Pancreas (tissue), 10 donors: ENCODE results near the gene PCDHGA9. TPM values are rescaled to one million over a fixed set of nuclear protein-coding genes. Genes with fewer than 3 reads are reported as not detected.
"Not testable (repeated sequence)": the region's sequence is repeated elsewhere in the genome, so short reads cannot be mapped to it uniquely, and the experiment has no call there.

ENCODE experiments used
- ATAC-seq, 4 donors: fragments of 200-7000 bp; cut with Tn5 transposase; one replicate each; pipeline versions ENCODE4 v1.8.0 to v1.9.1; 2020; ENCODE audit warnings: mild to moderate bottlenecking in 4 of 4, moderate library complexity in 4 of 4
- DNase-seq, 6 donors: peaks; one replicate each; pipeline ENCODE4 v3.0.0-alpha.2; 2020
- FAIRE-seq: peaks from 2 replicates; lab custom pipeline; 2012; peaks lifted over from hg19 to GRCh38; lab: Jason Lieb, UNC
- H3K27ac ChIP-seq, 4 donors: fragments of 200-600 bp; sonication (generic); 1 replicate in 3 of 4; 2 replicates in 1 of 4; pipeline versions ENCODE4 v1.5.0 to v1.8.0; 2020
- H3K27me3 ChIP-seq, 4 donors: fragments of 200-600 bp; one replicate each; pipeline ENCODE4 v1.8.0; 2021
- H3K36me3 ChIP-seq, 3 donors: fragments of 200-600 bp; sonication (generic) in 1 of 3; one replicate each; pipeline versions ENCODE4 v1.5.0 to v1.8.0; 2020 to 2021
- H3K4me1 ChIP-seq, 3 donors: fragments of 200-600 bp; one replicate each; pipeline ENCODE4 v1.8.0; 2021
- H3K4me3 ChIP-seq, 4 donors: fragments of 200-600 bp; sonication (generic) in 2 of 4; one replicate each; pipeline versions ENCODE4 v1.5.0 to v1.8.0; 2020 to 2021
- H3K9me3 ChIP-seq, 4 donors: fragments of 200-600 bp; one replicate each; pipeline ENCODE4 v1.8.0; 2021
- CTCF ChIP-seq, 4 donors: fragments of 200-600 bp; sonication (generic) in 3 of 4; IDR thresholded peaks; one replicate each; pipeline versions ENCODE4 v1.5.0 to v1.8.0; 2021; ENCODE audit warnings: antibody characterized with exemption in 4 of 4
- WGBS, 2 donors: extraction: QIAGEN DNeasy Blood & Tissue Kit; methylation state at CpG; one replicate each; pipeline ENCODE4 v1.1.7; 2013; 5-methylcytosine and 5-hydroxymethylcytosine counted together
- intact Hi-C, 3 donors: fragments of 100-400 bp; cut with DNase I; formaldehyde crosslinking; loops; one replicate each; pipeline versions ENCODE4 v1.11.1 to v1.14.2; 2022
- polyA plus RNA-seq, 2 donors: library from polyadenylated mRNA; stranded (reverse); fragments of 200-250 nt; gene quantifications; one replicate each; pipeline ENCODE4 v1.2.3, GENCODE V29; 2013
- total RNA-seq, 6 donors: library from RNA; stranded (reverse); fragmentation: NEBNext Ultra II Directional in 4 of 6; extraction: Animal tissue kit (Norgen Biotek cat#: 25700) in 4 of 6; gene quantifications; one replicate each; pipeline versions ENCODE4 v1.2.1 to v1.2.4, GENCODE V29; 2021 to 2023
- donor health status: healthy with polysubstance abuse.
- donor health status: DM: no; HTN: no; CAD: no; lungs with moderate emphysema.
- donor health status: DM: no; HTN: no; CAD: no.
- donor health status: control.
- donor health status: control.
- donor health status: Bipolar disorder and iron deficiency.
- donor health status: DM: yes; HTN: yes; CAD: no.
- donor health status: DM: no; HTN: no; CAD: no.
- donor health status: DM: no; HTN: no; CAD: no.
- donor health status: DM: yes; HTN: yes; CAD: no.

Gene PCDHGA9
- total and polyA plus RNA-seq, 8 donors = 0.31 to 3.0 (median 2.0) TPM

- Histone ChIP-seq H3K27ac (no peak overlapping the region), H3K4me3 (peak overlapping the region in 1 of 4 donors; percentile 18), H3K27me3 (no peaks in the 10 kb centered on the region), H3K9me3 (peaks cover 0 to 27% (median 5%) of the 10 kb centered on the region in 4 donors), H3K4me1 (no peaks in the 10 kb centered on the region), H3K36me3 (no peaks in the 10 kb centered on the region)
- FAIRE-seq (no peak), DNase-seq (no peak), ATAC-seq (peak in 1 of 4 donors; percentile 32)
- intact Hi-C loops = loop anchor here in 1 of 3 donors (10.0 kb wide), 1 partner anchor 111 kb away; no protein-coding TSS in a partner anchor
- TF ChIP-seq CTCF (IDR thresholded peaks at IDR 0.05) = no peak
- WGBS, 2 donors = 15 to 17% methylated on average over 25 of the region's 25 CpGs
These were observed 11.0 kb downstream of the PCDHGA9 start for GRCh38 chr5:141413540-141414069.

GRCh38 chr5:141414548-141415274 lies 12.1 kb downstream of the PCDHGA9 start:
- peaks cover 0 to 38% (median 5%) of the 10 kb centered on the region in 4 donors for H3K9me3 ChIP-seq
- FAIRE-seq, H3K36me3 ChIP-seq, H3K27me3 ChIP-seq, H3K4me1 ChIP-seq, H3K4me3 ChIP-seq, H3K27ac ChIP-seq, DNase-seq, ATAC-seq: not testable (repeated sequence)
- intact Hi-C loops = loop anchor here in 1 of 3 donors (10.0 kb wide), 1 partner anchor 110 kb away; no protein-coding TSS in a partner anchor
- WGBS, 2 donors = 20 to 21% methylated on average over 29 to 46 of the region's 46 CpGs

GRCh38 chr5:141415275-141415618 lies 12.7 kb downstream of the PCDHGA9 start:
- intact Hi-C loops = loop anchor here in 1 of 3 donors (10.0 kb wide), 1 partner anchor 110 kb away; no protein-coding TSS in a partner anchor

GRCh38 chr5:141417494-141418172 lies 15.1 kb downstream of the PCDHGA9 start, which contains the start of gene PCDHGB7:
PCDHGB7 (plus strand) TSS chr5:141417677; CDS start chr5:141417860, 183 bp downstream.
- Histone ChIP-seq H3K4me3 (peak within 1 kb of the TSS in 2 of 4 donors; percentile 15 to 31), H3K9me3 (peaks cover 0 to 52% (median 12%) of the 10 kb centered on the region in 4 donors)
- DNase-seq (peak in 4 of 6 donors; percentile 34 to 60 (median 56)), ATAC-seq (peak; percentile 80 to 95 (median 90))
- WGBS, 2 donors = 8 to 10% methylated on average over 45 to 47 of the region's 47 CpGs
- not testable (repeated sequence) for H3K4me1 ChIP-seq, H3K27ac ChIP-seq, H3K36me3 ChIP-seq, H3K27me3 ChIP-seq, FAIRE-seq
- peak in 3 of 4 donors; percentile 20 to 41 (median 34) for TF ChIP-seq CTCF (IDR thresholded peaks at IDR 0.05)
- intact Hi-C loops = loop anchor here in 1 of 3 donors (10.0 kb wide), 1 partner anchor 107 kb away; no protein-coding TSS in a partner anchor

More at GRCh38 chr5:141415275-141415618, 12.7 kb downstream of the PCDHGA9 start:
- H3K4me1 ChIP-seq, H3K27me3 ChIP-seq, ATAC-seq, H3K27ac ChIP-seq, FAIRE-seq, DNase-seq, H3K36me3 ChIP-seq, H3K4me3 ChIP-seq: not testable (repeated sequence)
- H3K9me3 ChIP-seq = peaks cover 0 to 41% (median 6%) of the 10 kb centered on the region in 4 donors
- 17 to 20% methylated on average over 24 of the region's 24 CpGs for WGBS, 2 donors

GRCh38 chr5:141419074-141419880 lies 16.7 kb downstream of the PCDHGA9 start:
- Histone ChIP-seq H3K9me3 (peaks cover 0 to 49% (median 12%) of the 10 kb centered on the region in 4 donors), H3K27ac (no peak overlapping the region), H3K4me1 (no peaks in the 10 kb centered on the region), H3K36me3 (no peaks in the 10 kb centered on the region), H3K4me3 (no peak overlapping the region), H3K27me3 (no peaks in the 10 kb centered on the region)
- intact Hi-C loops = loop anchor here in 1 of 3 donors (10.0 kb wide), 1 partner anchor 106 kb away; no protein-coding TSS in a partner anchor
- no peak for ATAC-seq
- no peak for TF ChIP-seq CTCF (IDR thresholded peaks at IDR 0.05)
- FAIRE-seq = no peak
- 21% methylated on average over 66 to 74 of the region's 74 CpGs for WGBS, 2 donors
- DNase-seq = no peak
